C4-2B (cell line): ENCODE measurements around the gene TCAF1.

Experiments
- CTCF ChIP-seq: fragments of 450-650 bp; conservative IDR thresholded peaks from 2 replicates; pipeline ENCODE4 v1.5.1; 2017; ENCODE audit warnings: mild to moderate bottlenecking
- ZFX ChIP-seq: fragments of 450-650 bp; IDR thresholded peaks from 2 replicates; pipeline ENCODE4 v1.6.1; 2017

- no peak for TF ChIP-seq CTCF
- TF ChIP-seq ZFX, result no peak
These were observed 1.7 kb downstream of the TCAF1 start for GRCh38 chr7:143900230-143900766.
